ENCODE results near the gene REXO1.

DNA sequence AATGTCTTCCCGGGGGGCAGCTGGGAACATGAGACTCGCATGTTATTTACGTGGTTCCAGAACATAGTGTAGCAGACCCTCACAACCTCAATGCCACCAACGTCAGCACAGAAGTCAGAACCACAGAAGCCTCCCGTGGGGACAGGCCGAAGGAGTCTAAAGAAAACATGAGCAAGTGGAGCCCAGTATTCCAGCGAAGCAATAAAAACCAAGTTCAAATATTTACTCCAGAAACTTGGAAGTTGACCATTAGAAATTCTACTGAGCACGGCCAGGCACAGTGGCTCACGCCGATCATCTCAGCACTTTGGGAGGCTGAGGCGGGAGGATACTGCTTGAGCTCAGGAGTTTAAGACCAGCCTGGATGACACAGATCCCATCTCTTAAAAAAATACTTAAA lies 18.3 kb downstream of the REXO1 start:
- TF ChIP-seq, protein P1, sequence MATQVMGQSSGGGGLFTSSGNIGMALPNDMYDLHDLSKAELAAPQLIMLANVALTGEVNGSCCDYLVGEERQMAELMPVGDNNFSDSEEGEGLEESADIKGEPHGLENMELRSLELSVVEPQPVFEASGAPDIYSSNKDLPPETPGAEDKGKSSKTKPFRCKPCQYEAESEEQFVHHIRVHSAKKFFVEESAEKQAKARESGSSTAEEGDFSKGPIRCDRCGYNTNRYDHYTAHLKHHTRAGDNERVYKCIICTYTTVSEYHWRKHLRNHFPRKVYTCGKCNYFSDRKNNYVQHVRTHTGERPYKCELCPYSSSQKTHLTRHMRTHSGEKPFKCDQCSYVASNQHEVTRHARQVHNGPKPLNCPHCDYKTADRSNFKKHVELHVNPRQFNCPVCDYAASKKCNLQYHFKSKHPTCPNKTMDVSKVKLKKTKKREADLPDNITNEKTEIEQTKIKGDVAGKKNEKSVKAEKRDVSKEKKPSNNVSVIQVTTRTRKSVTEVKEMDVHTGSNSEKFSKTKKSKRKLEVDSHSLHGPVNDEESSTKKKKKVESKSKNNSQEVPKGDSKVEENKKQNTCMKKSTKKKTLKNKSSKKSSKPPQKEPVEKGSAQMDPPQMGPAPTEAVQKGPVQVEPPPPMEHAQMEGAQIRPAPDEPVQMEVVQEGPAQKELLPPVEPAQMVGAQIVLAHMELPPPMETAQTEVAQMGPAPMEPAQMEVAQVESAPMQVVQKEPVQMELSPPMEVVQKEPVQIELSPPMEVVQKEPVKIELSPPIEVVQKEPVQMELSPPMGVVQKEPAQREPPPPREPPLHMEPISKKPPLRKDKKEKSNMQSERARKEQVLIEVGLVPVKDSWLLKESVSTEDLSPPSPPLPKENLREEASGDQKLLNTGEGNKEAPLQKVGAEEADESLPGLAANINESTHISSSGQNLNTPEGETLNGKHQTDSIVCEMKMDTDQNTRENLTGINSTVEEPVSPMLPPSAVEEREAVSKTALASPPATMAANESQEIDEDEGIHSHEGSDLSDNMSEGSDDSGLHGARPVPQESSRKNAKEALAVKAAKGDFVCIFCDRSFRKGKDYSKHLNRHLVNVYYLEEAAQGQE (IDR thresholded peaks at IDR 0.05; ENCODE audit: unreplicated experiment) = no peak
- TF ChIP-seq, protein P2, sequence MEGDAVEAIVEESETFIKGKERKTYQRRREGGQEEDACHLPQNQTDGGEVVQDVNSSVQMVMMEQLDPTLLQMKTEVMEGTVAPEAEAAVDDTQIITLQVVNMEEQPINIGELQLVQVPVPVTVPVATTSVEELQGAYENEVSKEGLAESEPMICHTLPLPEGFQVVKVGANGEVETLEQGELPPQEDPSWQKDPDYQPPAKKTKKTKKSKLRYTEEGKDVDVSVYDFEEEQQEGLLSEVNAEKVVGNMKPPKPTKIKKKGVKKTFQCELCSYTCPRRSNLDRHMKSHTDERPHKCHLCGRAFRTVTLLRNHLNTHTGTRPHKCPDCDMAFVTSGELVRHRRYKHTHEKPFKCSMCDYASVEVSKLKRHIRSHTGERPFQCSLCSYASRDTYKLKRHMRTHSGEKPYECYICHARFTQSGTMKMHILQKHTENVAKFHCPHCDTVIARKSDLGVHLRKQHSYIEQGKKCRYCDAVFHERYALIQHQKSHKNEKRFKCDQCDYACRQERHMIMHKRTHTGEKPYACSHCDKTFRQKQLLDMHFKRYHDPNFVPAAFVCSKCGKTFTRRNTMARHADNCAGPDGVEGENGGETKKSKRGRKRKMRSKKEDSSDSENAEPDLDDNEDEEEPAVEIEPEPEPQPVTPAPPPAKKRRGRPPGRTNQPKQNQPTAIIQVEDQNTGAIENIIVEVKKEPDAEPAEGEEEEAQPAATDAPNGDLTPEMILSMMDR (conservative IDR thresholded peaks at IDR 0.05; ENCODE audit: low read depth in 2 of 2) = no peak
- no peak for TF ChIP-seq EZH2 (IDR thresholded peaks at IDR 0.05; ENCODE audit: low read depth, unreplicated experiment)
- TF ChIP-seq EZH2phosphoT487 (IDR thresholded peaks at IDR 0.05; ENCODE audit: unreplicated experiment) = no peak
- no peak for TF ChIP-seq POLR2AphosphoS5 (IDR thresholded peaks at IDR 0.05; ENCODE audit: low read depth)
- TF ChIP-seq ZNF331 (CRISPR knock-in tag; IDR thresholded peaks at IDR 0.05; ENCODE audit: low read depth) = no peak
- TF ChIP-seq JUNB (IDR thresholded peaks at IDR 0.05; ENCODE audit: unreplicated experiment) = no peak
- no peak for TF ChIP-seq ZNF114 (CRISPR knock-in tag; IDR thresholded peaks at IDR 0.05)
